Neural progenitor cell (in vitro differentiated cells): ENCODE results near the gene SRP14. TPM values are rescaled to one million over a fixed set of nuclear protein-coding genes. Genes with fewer than 3 reads are reported as not detected.

ENCODE experiments used
- DNase-seq: peaks from one replicate; pipeline ENCODE4 v3.0.0-alpha.2; 2016; ENCODE audit warnings: low spot score
- H2AFZ ChIP-seq: fragments of 200-600 bp; sonication (generic); replicated peaks from 2 replicates; pipeline ENCODE4 v1.6.1; 2016; ENCODE audit warnings: antibody characterized with exemption
- H3F3A ChIP-seq: fragments of 200-600 bp; sonication (generic); 2 replicates; pipeline ENCODE4 v1.6.1; 2016; ENCODE audit warnings: antibody characterized with exemption, low read depth
- H3K27ac ChIP-seq: fragments of 200-600 bp; sonication (generic); 2 replicates; pipeline ENCODE4 v1.5.1; 2016; ENCODE audit warnings: mild to moderate bottlenecking
- H3K27me3 ChIP-seq: fragments of 200-600 bp; sonication (generic); 2 replicates; pipeline ENCODE4 v1.6.1; 2016; ENCODE audit warnings: mild to moderate bottlenecking, moderate library complexity
- H3K36me3 ChIP-seq: fragments of 200-600 bp; sonication (generic); 2 replicates; pipeline ENCODE4 v1.5.1; 2016
- H3K4me1 ChIP-seq: fragments of 200-600 bp; sonication (generic); 2 replicates; pipeline ENCODE4 v1.6.1; 2016; ENCODE audit warnings: mixed run types
- H3K4me2 ChIP-seq: fragments of 200-600 bp; sonication (generic); 2 replicates; pipeline ENCODE4 v1.6.1; 2016
- H3K4me3 ChIP-seq: fragments of 200-600 bp; sonication (generic); 2 replicates; pipeline ENCODE4 v1.5.1; 2016
- H3K79me2 ChIP-seq: fragments of 200-600 bp; sonication (generic); 2 replicates; pipeline ENCODE4 v1.6.1; 2016; ENCODE audit warnings: low read depth
- H3K9ac ChIP-seq: fragments of 200-600 bp; sonication (generic); 2 replicates; pipeline ENCODE4 v1.6.1; 2016
- H3K9me3 ChIP-seq: fragments of 200-600 bp; sonication (generic); 2 replicates; pipeline ENCODE4 v1.5.1; 2016; ENCODE audit warnings: low read depth
- H4K20me1 ChIP-seq: fragments of 200-600 bp; sonication (generic); 2 replicates; pipeline ENCODE4 v1.6.1; 2016; ENCODE audit warnings: low read depth
- H3K27ac Mint-ChIP-seq: 3 replicates; pipeline ENCODE4 v1.8.0; 2021; ENCODE audit warnings: mixed read lengths
- H3K27me3 Mint-ChIP-seq: 2 replicates; pipeline ENCODE4 v1.8.0; 2022; ENCODE audit warnings: low read depth, mild to moderate bottlenecking, inconsistent platforms, moderate library complexity, mixed read lengths; ENCODE audit not compliant: insufficient read depth
- H3K36me3 Mint-ChIP-seq: 3 replicates; pipeline ENCODE4 v1.8.0; 2021; ENCODE audit warnings: mixed read lengths
- H3K4me1 Mint-ChIP-seq: 3 replicates; pipeline ENCODE4 v1.8.0; 2021; ENCODE audit warnings: mixed read lengths
- H3K4me3 Mint-ChIP-seq: 3 replicates; pipeline ENCODE4 v1.8.0; 2021; ENCODE audit warnings: mild to moderate bottlenecking, moderate library complexity, mixed read lengths
- H3K9me3 Mint-ChIP-seq: 3 replicates; pipeline ENCODE4 v1.8.0; 2020; ENCODE audit warnings: mixed read lengths
- CTCF ChIP-seq: fragments of 200-600 bp; sonication (generic); IDR thresholded peaks from 2 replicates; pipeline ENCODE4 v1.5.1; 2017; ENCODE audit warnings: antibody characterized with exemption, mild to moderate bottlenecking
- EZH2 ChIP-seq: fragments of 200-600 bp; sonication (generic); IDR thresholded peaks from 2 replicates; pipeline ENCODE4 v1.6.1; 2017; ENCODE audit warnings: antibody characterized with exemption, mild to moderate bottlenecking, moderate library complexity
- EZH2phosphoT487 ChIP-seq: fragments of 200-600 bp; sonication (generic); IDR thresholded peaks from 2 replicates; pipeline ENCODE4 v1.6.1; 2017; ENCODE audit warnings: antibody characterized with exemption
- total RNA-seq: library from RNA; depleted of rRNA; stranded (reverse); fragments of >200 nt; gene quantifications from 2 replicates; pipeline ENCODE4 v1.2.3, GENCODE V29; 2015; ENCODE audit warnings: low replicate concordance

The SRP14 gene
- total RNA-seq, 1 donor from 2014 or later, result 461 TPM

- DNase-seq, result peak; percentile 71
Measured at GRCh38 chr15:40029979-40030893, 8.7 kb downstream of the SRP14 start.

GRCh38 chr15:40028853-40029252 is 10.1 kb downstream of the SRP14 start:
- Histone ChIP-seq H3K4me1 (no peaks in the 10 kb centered on the region), H3K9ac (no peak overlapping the region), H3K27me3 (no peaks in the 10 kb centered on the region), H3K4me3 (no peak overlapping the region), H3K36me3 (peaks cover 14% of the 10 kb centered on the region), H3K27ac (no peak overlapping the region), H3K4me2 (no peak overlapping the region), H3K9me3 (no peaks in the 10 kb centered on the region), H3K79me2 (no peaks in the 10 kb centered on the region), H3F3A (peaks cover 36% of the 10 kb centered on the region), H4K20me1 (peaks cover 2% of the 10 kb centered on the region), H2AFZ (no peak overlapping the region)
- TF ChIP-seq EZH2phosphoT487 (no peak), CTCF (no peak), EZH2 (no peak)
- H3K4me1 Mint-ChIP-seq, result peaks cover 11% of the 10 kb centered on the region
- peaks cover 30% of the 10 kb centered on the region for H3K36me3 Mint-ChIP-seq
- no peaks in the 10 kb centered on the region for H3K27me3 Mint-ChIP-seq
- H3K9me3 Mint-ChIP-seq, result no peaks in the 10 kb centered on the region
- no peak for DNase-seq
- H3K27ac Mint-ChIP-seq, result no peak overlapping the region
- H3K4me3 Mint-ChIP-seq, result no peak overlapping the region

More at GRCh38 chr15:40029979-40030893, 8.7 kb downstream of the SRP14 start:
- no peaks in the 10 kb centered on the region for H3K79me2 ChIP-seq
- no peak overlapping the region for H3K9ac ChIP-seq
- H3K9me3 ChIP-seq, result no peaks in the 10 kb centered on the region
- no peak overlapping the region for H2AFZ ChIP-seq
- TF ChIP-seq EZH2 (no peak), CTCF (peak; percentile 85)
- Mint-ChIP-seq H3K4me1 (peaks cover 11% of the 10 kb centered on the region), H3K4me3 (no peak overlapping the region), H3K36me3 (peaks cover 29% of the 10 kb centered on the region), H3K9me3 (no peaks in the 10 kb centered on the region), H3K27ac (no peak overlapping the region), H3K27me3 (no peaks in the 10 kb centered on the region)
- no peak overlapping the region for H3K27ac ChIP-seq
- no peak overlapping the region for H3K4me2 ChIP-seq
- H3F3A ChIP-seq, result peaks cover 36% of the 10 kb centered on the region
- H3K36me3 ChIP-seq, result peaks cover 14% of the 10 kb centered on the region
- no peaks in the 10 kb centered on the region for H3K4me1 ChIP-seq
- H3K27me3 ChIP-seq, result no peaks in the 10 kb centered on the region
- peaks cover 8% of the 10 kb centered on the region for H4K20me1 ChIP-seq
- no peak overlapping the region for H3K4me3 ChIP-seq

GRCh38 chr15:40028193-40028592 is 10.8 kb downstream of the SRP14 start:
- DNase-seq, result no peak
- H3K27me3 ChIP-seq, result no peaks in the 10 kb centered on the region
- Mint-ChIP-seq H3K4me1 (peaks cover 11% of the 10 kb centered on the region), H3K27ac (no peak overlapping the region), H3K27me3 (no peaks in the 10 kb centered on the region), H3K9me3 (no peaks in the 10 kb centered on the region), H3K4me3 (no peak overlapping the region), H3K36me3 (peaks cover 32% of the 10 kb centered on the region)
- TF ChIP-seq EZH2 (no peak), CTCF (no peak), EZH2phosphoT487 (no peak)
- H3K4me2 ChIP-seq, result no peak overlapping the region
- H4K20me1 ChIP-seq, result peaks cover 2% of the 10 kb centered on the region
- H3K36me3 ChIP-seq, result peaks cover 15% of the 10 kb centered on the region
- H3K4me1 ChIP-seq, result no peaks in the 10 kb centered on the region
- no peaks in the 10 kb centered on the region for H3K9me3 ChIP-seq
- H2AFZ ChIP-seq, result no peak overlapping the region
- no peaks in the 10 kb centered on the region for H3K79me2 ChIP-seq
- H3F3A ChIP-seq, result peaks cover 34% of the 10 kb centered on the region
- no peak overlapping the region for H3K27ac ChIP-seq
- no peak overlapping the region for H3K4me3 ChIP-seq
- H3K9ac ChIP-seq, result no peak overlapping the region
